Inferior parietal cortex (tissue), 1 donor: ENCODE data around the gene ASAP2.
"Not testable (repeated sequence)": the region's sequence is repeated elsewhere in the genome, so short reads cannot be mapped to it uniquely, and the experiment has no call there.

Experiments
- DNase-seq: peaks from one replicate; pipeline ENCODE4 v3.0.0-alpha.2; 2016; ENCODE audit errors: extremely low spot score

The ASAP2 gene

GRCh38 chr2:9251154-9252001 lies 44.8 kb downstream of the ASAP2 start:
- no peak for DNase-seq

GRCh38 chr2:9252002-9252357 lies 45.4 kb downstream of the ASAP2 start:
- DNase-seq = no peak

GRCh38 chr2:9255416-9255815 lies 48.8 kb downstream of the ASAP2 start:
- DNase-seq = no peak

GRCh38 chr2:9256147-9256546 lies 49.5 kb downstream of the ASAP2 start:
- DNase-seq = no peak

GRCh38 chr2:9256570-9257043 lies 50.0 kb downstream of the ASAP2 start:
- DNase-seq = peak; percentile 66

GRCh38 chr2:9258501-9258900 lies 51.9 kb downstream of the ASAP2 start:
- no peak for DNase-seq

- DNase-seq = no peak
These were observed 52.4 kb downstream of the ASAP2 start for GRCh38 chr2:9258953-9259399.

GRCh38 chr2:9260464-9260918 lies 53.9 kb downstream of the ASAP2 start:
- DNase-seq = peak; percentile 22

- peak; percentile 29 for DNase-seq
These were observed 54.7 kb downstream of the ASAP2 start for GRCh38 chr2:9261231-9261883.

- DNase-seq = peak; percentile 43
These were observed 56.1 kb downstream of the ASAP2 start for GRCh38 chr2:9262671-9263171.

- peak; percentile 22 for DNase-seq
These were observed 56.8 kb downstream of the ASAP2 start for GRCh38 chr2:9263428-9263827.

GRCh38 chr2:9264301-9264700 lies 57.7 kb downstream of the ASAP2 start:
- DNase-seq = no peak

- DNase-seq = no peak
These were observed 60.1 kb downstream of the ASAP2 start for GRCh38 chr2:9266711-9267110.

GRCh38 chr2:9267286-9267685 lies 60.7 kb downstream of the ASAP2 start:
- not testable (repeated sequence) for DNase-seq

GRCh38 chr2:9268301-9269080 lies 61.9 kb downstream of the ASAP2 start:
- no peak for DNase-seq

GRCh38 chr2:9269295-9269694 lies 62.7 kb downstream of the ASAP2 start:
- DNase-seq = no peak

GRCh38 chr2:9269695-9270360 lies 63.2 kb downstream of the ASAP2 start:
- no peak for DNase-seq

GRCh38 chr2:9271091-9271490 lies 64.5 kb downstream of the ASAP2 start:
- no peak for DNase-seq

GRCh38 chr2:9271691-9272090 lies 65.1 kb downstream of the ASAP2 start:
- DNase-seq = no peak

- DNase-seq = no peak
These were observed 67.0 kb downstream of the ASAP2 start for GRCh38 chr2:9273486-9274130.
